Dermis microvascular lymphatic vessel endothelial cell (primary cell): ENCODE data around the gene SLCO2A1. TPM values are rescaled to one million over a fixed set of nuclear protein-coding genes. Genes with fewer than 3 reads are reported as not detected.

Experiments
- DNase-seq, 2 donors: peaks; one replicate each; pipeline versions ENCODE4 v3.0.0 to v3.0.0-alpha.2; 2010; ENCODE audit warnings: low read depth in 2 of 2
- total RNA-seq: library from RNA; depleted of rRNA; stranded (reverse); fragments of >200 nt; gene quantifications from 2 replicates; pipeline ENCODE4 v1.2.1, GENCODE V29; 2014

SLCO2A1 gene
- total RNA-seq, 1 donor from 2014 or later: 1.2 TPM

DNA sequence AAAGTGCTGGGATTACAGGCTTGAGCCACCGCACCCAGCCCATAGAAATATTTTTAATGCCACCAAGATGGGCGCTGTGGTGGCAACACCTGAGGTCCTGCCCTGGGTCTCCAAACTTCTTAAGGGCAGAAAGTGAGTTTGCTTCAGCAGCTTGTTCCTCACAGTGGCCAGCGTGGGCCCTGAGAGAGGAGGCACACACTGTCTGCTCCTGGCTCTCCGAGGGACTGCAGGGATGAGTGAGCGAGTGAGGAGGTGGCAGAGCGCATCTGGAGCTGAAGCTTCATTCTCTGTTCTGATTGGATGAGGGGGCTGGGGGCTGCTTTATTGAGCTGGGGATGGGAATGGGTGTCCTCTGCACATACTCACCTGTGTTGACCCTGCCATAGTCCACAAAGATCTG is 76.4 kb downstream of the SLCO2A1 start:
- DNase-seq: no peak

DNA sequence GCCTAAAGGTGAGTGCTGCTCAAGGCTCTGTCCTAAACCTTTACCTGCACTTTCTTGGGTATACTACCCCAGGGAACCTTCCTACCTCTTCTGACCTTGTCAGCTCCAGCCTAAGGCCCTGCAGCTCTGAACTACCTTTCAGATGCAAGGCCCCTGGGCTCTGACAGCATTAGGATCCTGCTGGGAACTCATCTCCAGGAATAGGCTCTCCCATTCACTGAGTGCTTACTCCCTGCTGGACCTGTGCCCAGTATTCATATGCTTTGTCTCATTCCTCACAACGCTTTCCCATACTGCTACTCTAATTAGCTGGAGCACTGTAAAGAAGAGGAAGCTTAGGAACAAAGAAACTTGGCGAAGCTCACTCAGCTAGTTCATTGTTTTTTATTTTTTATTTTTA is 80.3 kb downstream of the SLCO2A1 start:
- peak; percentile 60 to 94 for DNase-seq

DNA sequence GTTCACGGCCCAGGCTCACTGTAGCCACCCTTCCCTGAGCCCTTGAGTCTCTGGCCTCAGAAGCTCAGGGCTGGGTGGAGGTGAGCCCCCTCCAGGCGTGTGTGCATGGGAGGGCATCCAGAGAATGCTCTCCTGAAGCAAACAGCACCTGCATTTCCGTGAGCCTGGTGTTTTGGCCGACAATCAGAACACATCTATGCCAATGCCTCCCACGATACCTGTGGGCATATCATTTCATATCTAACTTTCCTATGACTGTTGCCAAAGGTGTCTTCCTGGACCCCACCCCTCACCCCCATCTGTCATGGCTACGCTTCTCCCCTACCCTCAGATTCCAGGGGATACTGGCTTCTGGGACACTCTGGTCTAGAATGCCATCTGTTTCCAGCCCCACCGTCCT is 80.7 kb downstream of the SLCO2A1 start:
- DNase-seq: no peak

DNA sequence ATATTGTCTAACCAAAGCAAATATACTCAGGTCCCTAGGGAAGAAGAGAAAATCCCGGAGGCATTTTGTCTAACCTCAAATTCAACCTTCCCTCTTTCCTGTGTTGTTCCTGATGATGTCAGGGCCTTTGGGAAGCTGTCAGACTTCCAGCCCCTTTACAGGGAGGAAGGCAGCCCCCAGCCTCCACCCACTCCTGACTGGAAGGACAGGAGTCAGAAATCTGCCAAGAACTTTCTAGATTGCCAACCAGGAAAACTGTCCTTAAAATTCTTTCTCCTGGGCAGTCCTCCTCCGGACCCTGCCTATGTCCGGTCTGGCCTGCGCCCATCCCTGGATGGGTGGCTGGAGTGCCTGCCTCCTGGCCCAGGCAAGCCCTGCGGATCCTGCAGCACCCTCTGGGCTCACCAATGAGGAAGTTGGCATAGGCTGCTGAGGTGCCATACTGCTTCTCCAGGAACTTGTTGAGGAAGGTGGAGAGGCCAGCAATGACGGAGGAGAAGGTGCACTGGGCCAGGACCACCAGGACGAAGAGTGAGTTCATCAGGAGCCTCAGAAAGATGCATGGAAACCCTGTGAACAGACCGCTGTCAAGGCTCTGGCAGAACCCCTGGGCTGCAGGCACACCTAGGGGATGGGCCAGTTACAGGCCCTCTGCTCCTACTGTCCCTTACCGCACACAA is 81.5 kb downstream of the SLCO2A1 start:
- peak in 1 of 2 donors; percentile 21 for DNase-seq

DNA sequence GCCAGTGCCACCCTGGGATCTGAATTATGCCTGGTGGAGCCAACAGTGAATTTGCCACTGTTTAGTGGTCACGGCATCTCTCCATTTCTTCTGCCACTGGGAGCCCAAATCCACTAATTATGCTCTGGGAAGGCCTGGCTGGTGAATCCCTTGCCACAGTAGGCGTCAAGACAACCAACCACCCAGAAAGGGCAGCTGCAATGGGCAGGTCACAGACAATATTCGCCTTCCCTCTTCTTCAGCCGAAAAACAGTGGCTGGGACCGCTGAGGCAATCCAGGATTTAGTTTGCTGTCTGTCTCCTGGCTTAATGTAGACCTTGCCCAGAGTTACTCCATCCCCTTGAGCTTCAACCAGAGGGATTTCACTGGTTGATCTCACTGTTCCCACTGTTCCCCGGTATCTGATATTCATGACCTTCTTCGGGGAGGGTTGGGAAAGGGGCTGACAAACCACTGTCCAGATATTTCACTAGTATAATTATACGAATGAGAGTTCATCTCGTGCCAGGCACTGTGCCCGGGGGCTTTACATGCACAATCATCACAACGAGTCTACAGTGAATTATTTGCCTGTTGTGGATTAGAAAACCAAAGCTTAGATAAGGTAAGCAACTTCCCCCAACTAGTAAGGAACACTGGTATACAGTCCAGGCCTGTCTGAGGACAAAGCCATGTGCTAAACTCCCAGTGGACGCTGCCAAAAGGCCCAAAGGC is 84.2 kb downstream of the SLCO2A1 start:
- DNase-seq: no peak

- peak; percentile 83 to 96 for DNase-seq
Measured at GRCh38 chr3:133944641-133945380, 84.9 kb downstream of the SLCO2A1 start.

DNA sequence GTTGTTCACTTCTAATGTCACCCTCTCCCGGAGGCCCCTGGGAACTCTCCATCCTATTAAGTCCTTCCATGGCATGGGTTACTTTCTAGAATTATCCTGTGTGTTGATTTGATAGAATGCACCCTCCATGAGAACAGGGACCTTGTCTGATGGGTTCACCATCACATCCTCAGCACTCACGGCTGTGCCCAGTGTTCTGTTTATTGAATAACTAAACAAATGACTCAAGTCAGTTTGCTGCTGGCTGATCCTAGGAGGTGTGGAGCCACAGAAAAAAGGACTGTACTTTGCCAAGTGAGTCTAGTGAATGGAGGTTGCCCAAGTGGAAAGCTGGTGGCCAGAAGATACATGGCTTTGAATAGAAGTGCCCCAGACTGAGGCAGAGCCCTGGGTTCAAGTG is 85.5 kb downstream of the SLCO2A1 start:
- peak in 1 of 2 donors; percentile 49 for DNase-seq

DNA sequence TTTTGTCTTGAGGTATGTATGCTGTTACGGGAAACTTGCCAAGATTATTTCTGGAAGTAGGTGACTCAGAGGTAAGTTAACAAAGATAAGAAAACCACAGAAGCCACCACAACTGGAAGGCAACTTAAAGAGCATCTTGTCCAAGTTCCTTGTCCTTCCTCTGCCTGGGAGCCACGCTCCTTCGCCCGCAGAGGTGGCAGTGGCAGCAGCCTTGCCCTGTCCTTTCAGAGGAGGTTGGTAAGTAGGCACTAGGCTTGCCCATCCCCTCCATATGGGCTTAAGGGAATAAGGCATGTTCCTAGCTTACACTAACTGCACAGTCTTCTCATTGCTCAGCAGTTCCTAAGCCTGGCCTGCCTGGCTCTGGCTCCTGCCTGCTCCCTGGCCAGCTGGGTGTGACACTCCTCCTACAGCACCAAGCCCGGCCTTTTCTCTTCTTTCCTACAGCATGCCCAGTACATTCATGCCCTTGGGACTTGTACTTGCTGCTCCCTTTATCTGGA is 86.0 kb downstream of the SLCO2A1 start:
- DNase-seq: peak in 1 of 2 donors; percentile 88

DNA sequence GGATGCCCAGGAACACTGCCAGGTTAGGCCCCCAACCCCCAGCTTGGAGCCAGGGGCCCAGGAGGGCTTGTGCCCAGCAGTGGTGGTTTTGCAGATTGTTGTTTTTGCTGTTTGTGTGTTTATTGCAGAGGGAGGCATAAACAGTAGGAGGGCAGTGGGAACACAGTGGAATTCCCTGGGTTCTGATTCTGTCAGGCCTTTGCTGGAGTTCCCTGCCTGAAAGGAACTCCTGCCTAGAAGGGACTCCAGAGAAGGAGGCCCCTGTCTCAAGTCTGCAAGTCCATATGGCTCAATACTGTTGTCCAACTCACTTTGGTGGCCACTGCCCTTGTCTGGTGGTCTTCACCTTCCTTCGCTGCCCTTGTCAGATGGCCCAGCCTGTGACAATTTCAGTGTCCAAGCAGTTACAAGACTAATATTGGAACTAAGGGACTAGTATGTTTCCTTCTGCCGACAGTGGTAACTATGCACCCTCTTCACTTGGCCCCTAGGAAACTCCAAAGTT is 86.6 kb downstream of the SLCO2A1 start:
- no peak for DNase-seq

- DNase-seq: peak; percentile 63 to 68
Measured at GRCh38 chr3:133941415-133941821, 88.3 kb downstream of the SLCO2A1 start.

- DNase-seq: no peak
Measured at GRCh38 chr3:133940536-133940935, 89.2 kb downstream of the SLCO2A1 start.

- DNase-seq: no peak
Measured at GRCh38 chr3:133939463-133939835, 90.3 kb downstream of the SLCO2A1 start.

DNA sequence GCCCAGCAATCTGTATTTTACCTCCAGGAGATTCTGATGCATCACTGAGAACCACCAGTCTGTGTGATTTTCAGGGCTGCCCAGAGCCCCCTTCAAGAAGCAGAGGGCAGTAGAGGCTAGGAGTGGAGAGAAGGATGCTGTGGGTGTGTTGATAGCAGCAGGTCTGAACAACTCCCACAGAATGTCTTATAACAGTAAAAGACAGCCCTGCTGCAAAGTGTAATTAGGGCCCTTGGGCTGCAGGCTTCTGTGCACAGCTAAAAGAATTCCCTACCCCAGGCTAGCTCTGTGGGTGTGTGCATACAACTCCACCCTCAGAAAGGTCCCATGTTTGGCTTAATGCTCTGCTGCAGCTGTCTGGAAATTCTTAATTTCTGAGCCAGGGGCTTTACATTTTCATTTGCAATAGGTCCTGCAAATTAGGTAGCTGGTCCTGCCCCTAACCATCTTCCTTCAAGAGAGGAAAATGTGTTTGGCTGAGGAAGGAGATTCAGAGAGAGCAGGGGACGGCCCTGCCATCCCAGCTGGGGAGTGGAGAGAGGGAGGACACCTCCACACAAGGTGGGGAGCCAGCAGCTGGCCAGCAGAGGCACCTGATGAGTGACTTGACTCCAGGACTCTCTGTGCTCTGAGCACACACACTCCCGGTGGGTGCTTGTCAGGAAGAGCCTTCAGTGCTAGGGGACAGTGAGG is 90.8 kb downstream of the SLCO2A1 start:
- DNase-seq: no peak

DNA sequence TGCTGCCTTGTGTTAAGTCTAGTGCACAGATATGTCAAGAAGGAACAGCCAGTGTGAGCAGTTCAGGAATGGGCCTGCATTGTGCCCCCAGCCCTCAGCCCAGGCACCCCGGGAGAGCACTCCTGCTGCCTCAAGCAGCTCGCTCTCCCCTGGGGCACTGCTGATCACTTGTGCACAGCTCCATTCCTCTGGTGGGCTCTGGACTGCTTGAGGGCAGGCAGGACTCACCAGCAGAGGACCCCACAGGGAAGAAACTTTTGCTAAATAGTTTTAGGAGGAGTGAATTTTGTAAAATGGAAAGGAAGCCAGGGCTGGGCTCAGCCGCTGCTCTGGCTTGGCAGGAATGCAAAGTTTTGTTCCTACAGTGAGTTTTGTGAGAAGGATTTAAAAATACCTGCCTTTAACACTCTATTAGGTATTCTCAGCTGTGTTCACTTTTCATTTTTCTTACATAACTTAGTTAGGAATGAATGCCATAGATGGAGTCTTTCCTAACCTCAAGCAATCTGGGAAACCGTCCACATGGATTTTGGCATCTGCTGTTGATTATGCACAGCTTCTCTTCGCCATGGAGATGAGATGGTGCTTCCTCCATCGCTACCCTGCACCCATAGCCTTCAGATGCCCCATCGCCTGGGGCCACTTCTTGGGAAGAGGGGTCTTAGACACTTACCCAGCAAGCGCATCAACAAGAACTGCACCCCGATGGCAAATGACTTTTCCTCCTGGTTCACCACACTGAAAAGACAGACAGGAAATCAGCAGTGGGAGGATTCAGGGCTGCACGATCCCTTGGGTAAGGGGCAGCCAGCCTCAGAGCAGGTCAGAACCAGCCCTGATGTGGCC is 91.7 kb downstream of the SLCO2A1 start:
- no peak for DNase-seq

- DNase-seq: no peak
Measured at GRCh38 chr3:133937061-133937686, 92.6 kb downstream of the SLCO2A1 start.

GRCh38 chr3:133935843-133936769 is 93.6 kb downstream of the SLCO2A1 start:
- DNase-seq: no peak

DNA sequence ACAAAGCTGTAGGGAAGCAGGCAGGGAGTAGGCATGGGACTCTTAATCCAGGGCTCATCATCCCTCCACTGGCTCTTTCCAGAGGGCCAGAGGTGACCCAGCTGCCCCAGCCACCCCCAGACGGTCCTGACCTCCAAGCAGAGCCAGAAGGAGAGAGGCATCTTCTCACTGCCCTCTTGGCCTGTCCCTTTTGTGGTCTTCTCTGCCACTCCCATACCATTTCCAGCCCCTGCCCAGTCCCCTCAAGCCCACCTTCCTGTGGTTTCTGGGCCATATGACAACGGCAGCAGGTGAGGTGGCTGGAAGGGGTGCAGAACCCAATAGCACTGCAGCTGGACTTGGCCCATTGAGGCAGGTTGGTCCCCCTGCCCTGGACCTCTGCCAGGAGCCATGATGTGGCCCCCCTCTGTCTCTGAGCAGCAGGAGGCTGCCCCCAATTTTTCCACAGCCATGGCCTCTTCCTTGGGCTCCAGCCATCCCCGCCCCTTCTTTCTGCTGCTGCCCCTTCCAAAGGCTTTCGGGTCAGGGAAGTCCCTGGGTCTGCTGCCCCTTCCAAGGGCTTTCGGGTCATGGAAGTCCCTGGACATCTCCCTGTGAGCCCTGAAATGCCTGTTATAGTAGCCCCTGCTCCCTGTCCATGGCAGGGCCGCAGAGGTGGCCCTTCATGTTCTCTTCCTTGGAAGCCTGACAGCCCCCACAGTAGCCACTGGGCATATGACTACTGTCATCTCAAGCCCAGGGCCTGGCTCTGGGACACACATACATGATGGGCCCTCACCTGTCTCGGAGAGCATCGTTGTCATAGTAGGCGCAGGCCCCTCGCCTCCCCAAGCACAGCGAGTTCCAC is 94.5 kb downstream of the SLCO2A1 start:
- DNase-seq: no peak
